Measurements from ENCODE around the gene C6orf120.

The C6orf120 gene

GRCh38 chr6:169701311-169701953 lies 494 bp upstream of the C6orf120 start:
- TF ChIP-seq ZFX (IDR thresholded peaks at IDR 0.05) = no peak
- no peak for TF ChIP-seq CTCF (conservative IDR thresholded peaks at IDR 0.05)
- H3K27ac ChIP-seq = peak overlapping the region; percentile 88

DNA sequence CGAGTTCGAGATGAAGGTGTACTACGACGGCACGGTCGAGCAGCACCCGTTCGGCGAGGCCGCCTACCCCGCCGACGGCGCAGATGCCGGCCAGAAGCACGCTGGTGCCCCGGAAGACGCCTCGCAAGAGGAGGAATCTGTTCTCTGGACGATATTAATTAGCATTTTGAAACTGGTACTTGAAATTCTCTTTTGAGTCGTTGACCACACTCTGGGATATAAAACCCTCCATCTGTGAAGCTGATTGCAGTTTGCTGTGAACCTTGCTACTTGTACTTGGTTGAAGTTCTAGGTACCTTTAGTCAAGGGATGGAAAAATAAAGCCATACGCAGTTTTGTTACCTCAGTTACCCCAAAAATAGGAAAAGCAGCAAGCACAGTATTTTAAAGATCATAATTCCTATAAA lies 917 bp downstream of the C6orf120 start:
- TF ChIP-seq CTCF (conservative IDR thresholded peaks at IDR 0.05) = no peak
- peak overlapping the region; percentile 88 for H3K27ac ChIP-seq

DNA sequence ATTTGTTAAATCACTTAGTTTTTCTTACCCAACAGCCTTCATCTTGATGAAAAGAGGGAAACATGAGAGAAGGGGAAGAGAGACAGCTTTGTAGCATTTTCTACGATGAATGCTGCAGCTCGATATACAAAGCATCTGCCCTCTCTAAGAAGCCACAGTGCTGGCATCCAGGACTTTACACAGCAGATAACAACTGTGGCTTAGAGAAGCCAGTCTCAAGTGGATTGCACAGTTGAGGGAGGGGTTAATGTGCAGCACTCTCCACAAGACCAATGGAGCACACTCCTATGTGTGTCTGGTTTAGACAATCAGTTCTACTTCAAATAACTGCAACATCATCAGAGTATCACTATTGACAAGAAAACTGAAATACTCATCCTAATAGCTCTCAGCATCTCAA lies 5.8 kb downstream of the C6orf120 start:
- TF ChIP-seq CTCF (conservative IDR thresholded peaks at IDR 0.05) (no peak), ZFX (IDR thresholded peaks at IDR 0.05) (no peak)
- H3K27ac ChIP-seq = no peak overlapping the region

DNA sequence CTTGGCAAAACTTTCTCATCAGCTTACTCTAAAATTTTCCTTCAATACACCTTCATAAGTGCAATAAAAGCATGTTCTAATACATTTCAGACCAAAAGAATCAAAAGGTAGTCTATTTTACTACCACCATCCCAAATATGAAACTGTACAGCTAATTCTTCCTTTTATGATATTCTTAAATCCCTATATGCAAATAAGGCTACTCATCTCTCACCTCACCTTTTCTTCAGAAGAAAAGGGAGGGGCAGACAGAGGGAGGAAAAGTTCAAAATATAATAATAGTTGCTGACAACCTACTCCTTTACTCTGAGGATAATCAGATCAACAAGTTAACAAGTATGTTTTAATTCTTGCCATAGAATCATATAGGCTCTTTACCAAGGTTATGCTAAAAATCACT lies 7.4 kb downstream of the C6orf120 start:
- H3K27ac ChIP-seq = no peak overlapping the region
- TF ChIP-seq ZFX (IDR thresholded peaks at IDR 0.05) = no peak

DNA sequence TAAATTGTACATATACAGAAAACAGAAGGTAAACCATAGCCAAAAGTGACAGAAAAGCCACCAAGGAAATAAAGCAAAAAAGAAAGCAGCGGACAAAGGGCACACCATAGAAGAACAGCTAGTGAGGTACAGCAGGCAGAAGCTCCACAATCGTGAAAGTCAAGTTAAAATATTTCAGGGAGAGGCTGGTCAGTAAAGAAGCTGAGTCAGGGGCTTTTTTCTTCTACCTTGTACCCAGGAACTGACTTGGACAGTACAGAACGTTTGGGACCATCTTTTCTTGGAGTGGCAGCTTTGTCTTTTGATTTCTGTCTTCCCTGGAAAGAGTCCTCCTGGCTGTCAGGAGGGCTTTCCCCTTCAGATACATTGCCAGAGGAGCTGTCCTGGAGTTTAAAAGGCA lies 8.1 kb downstream of the C6orf120 start:
- TF ChIP-seq CTCF (conservative IDR thresholded peaks at IDR 0.05) = no peak
- TF ChIP-seq ZFX (IDR thresholded peaks at IDR 0.05) = no peak

DNA sequence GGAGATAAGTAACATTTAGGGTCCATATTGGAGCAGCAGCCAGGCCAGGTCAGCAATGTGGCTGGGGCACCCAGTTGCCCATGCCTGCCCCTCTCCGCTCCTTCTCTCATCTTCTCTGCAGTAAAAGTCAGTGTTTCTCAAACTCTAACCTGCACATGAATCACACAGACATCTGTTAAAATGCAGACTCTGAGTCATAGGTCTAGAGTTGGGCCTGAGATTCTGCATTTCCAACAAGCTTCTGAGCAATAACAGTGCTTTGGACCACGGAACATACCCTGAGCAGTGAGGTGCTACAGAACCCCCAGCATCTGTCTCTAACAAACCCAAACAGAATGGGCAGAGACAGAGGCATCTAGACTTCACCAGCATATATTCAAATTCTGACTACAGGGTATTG lies 12.3 kb downstream of the C6orf120 start:
- H3K27ac ChIP-seq = no peak overlapping the region
- TF ChIP-seq ZFX (IDR thresholded peaks at IDR 0.05) = no peak
- no peak for TF ChIP-seq CTCF (conservative IDR thresholded peaks at IDR 0.05)

More for the DNA sequence above, 8.1 kb downstream of the C6orf120 start:
- H3K27ac ChIP-seq = no peak overlapping the region

GRCh38 chr6:169714595-169714994 lies 12.7 kb downstream of the C6orf120 start:
- H3K27ac ChIP-seq = no peak overlapping the region
- TF ChIP-seq CTCF (conservative IDR thresholded peaks at IDR 0.05) (no peak), ZFX (IDR thresholded peaks at IDR 0.05) (no peak)

- H3K27ac ChIP-seq = no peak overlapping the region
- no peak for TF ChIP-seq CTCF (conservative IDR thresholded peaks at IDR 0.05)
- TF ChIP-seq ZFX (IDR thresholded peaks at IDR 0.05) = no peak
These were observed 17.2 kb downstream of the C6orf120 start for GRCh38 chr6:169719117-169719516.

Measured in C4-2B (cell line).